H1 (cell line): Measurements from ENCODE around the gene FOXD2. TPM values are rescaled to one million over a fixed set of nuclear protein-coding genes. Genes with fewer than 3 reads are reported as not detected.

Source experiments
- CTCF ChIA-PET: fragments of 300-600 bp; sonication (Branson Sonifier 250); formaldehyde crosslinking; loops from one replicate; lab custom pipeline; 2021; ENCODE audit not compliant: partially characterized antibody; lab: Charles Lee
- POLR2A ChIA-PET: fragments of 300-600 bp; sonication (Branson Sonifier 250); formaldehyde crosslinking; loops from one replicate; lab custom pipeline; 2021; ENCODE audit warnings: inconsistent platforms; ENCODE audit not compliant: partially characterized antibody; lab: Charles Lee
- DNase-seq, 2 experiments: peaks; one replicate each; pipeline versions ENCODE4 v3.0.0 to v3.0.0-alpha.2; 2010 to 2022; ENCODE audit warnings: low spot score in 2 of 2, low read depth in 1 of 2, mixed read lengths in 1 of 2
- FAIRE-seq: peaks from 2 replicates; lab custom pipeline; 2011; peaks lifted over from hg19 to GRCh38; lab: Jason Lieb, UNC
- H2AFZ ChIP-seq: 2 replicates; pipeline ENCODE4 v1.8.1; 2012; ENCODE audit warnings: low read length, inconsistent platforms
- H2AK5ac ChIP-seq: 2 replicates; pipeline ENCODE4 v1.6.1; 2013; ENCODE audit warnings: low read depth, low read length
- H2BK120ac ChIP-seq: replicated peaks from 2 replicates; pipeline ENCODE3; 2013; ENCODE audit warnings: low read depth, low read length, inconsistent platforms
- H2BK12ac ChIP-seq: 2 replicates; pipeline ENCODE4 v1.6.1; 2013; ENCODE audit warnings: low read depth, low read length
- H2BK15ac ChIP-seq: 2 replicates; pipeline ENCODE4 v1.6.1; 2013; ENCODE audit warnings: low read length
- H2BK20ac ChIP-seq: 2 replicates; pipeline ENCODE4 v1.6.1; 2013; ENCODE audit warnings: low read length
- H2BK5ac ChIP-seq: 2 replicates; pipeline ENCODE4 v1.6.1; 2013; ENCODE audit warnings: low read depth, low read length
- H3K14ac ChIP-seq: 2 replicates; pipeline ENCODE4 v1.6.1; 2013; ENCODE audit warnings: inconsistent platforms; ENCODE audit not compliant: insufficient read length
- H3K18ac ChIP-seq: 2 replicates; pipeline ENCODE4 v1.6.1; 2013; ENCODE audit warnings: low read length; ENCODE audit errors: extremely low read depth
- H3K23ac ChIP-seq: 2 replicates; pipeline ENCODE4 v1.6.1; 2013; ENCODE audit warnings: inconsistent platforms; ENCODE audit not compliant: insufficient read length
- H3K23me2 ChIP-seq: 2 replicates; pipeline ENCODE4 v1.6.1; 2013; ENCODE audit warnings: low read depth, low read length
- H3K27ac ChIP-seq: 2 replicates; pipeline ENCODE4 v1.6.1; 2011; ENCODE audit warnings: low read depth, low read length, inconsistent platforms
- H3K27me3 ChIP-seq, 4 experiments: replicated peaks in 1 of 4; 1 replicate in 1 of 4; 2 replicates in 3 of 4; pipeline versions ENCODE4 v1.6.1 to v1.8.1; 2011 to 2013; ENCODE audit warnings: low read length in 3 of 4, mild to moderate bottlenecking in 3 of 4, inconsistent platforms in 2 of 4, mixed read lengths in 2 of 4, moderate library complexity in 1 of 4; ENCODE audit not compliant: control insufficient read depth in 3 of 4, insufficient read depth in 3 of 4; ENCODE audit errors: extremely low read depth in 1 of 4
- H3K36me3 ChIP-seq, 4 experiments: 2 replicates each; pipeline versions ENCODE4 v1.6.1 to v1.8.1; 2011 to 2013; ENCODE audit warnings: mild to moderate bottlenecking in 4 of 4, low read length in 3 of 4, moderate library complexity in 2 of 4, control low read depth in 1 of 4, inconsistent platforms in 1 of 4; ENCODE audit not compliant: insufficient read depth in 4 of 4, control insufficient read depth in 2 of 4
- H3K4ac ChIP-seq: replicated peaks from 2 replicates; pipeline ENCODE3; 2013; ENCODE audit warnings: low read length, low read depth, mixed read lengths, inconsistent platforms; ENCODE audit not compliant: insufficient read length
- H3K4me1 ChIP-seq, 4 experiments: replicated peaks in 1 of 4; 1 replicate in 1 of 4; 2 replicates in 3 of 4; pipeline versions ENCODE4 v1.6.1 to v1.8.1; 2011 to 2013; ENCODE audit warnings: low read length in 3 of 4, inconsistent platforms in 2 of 4, mixed read lengths in 1 of 4; ENCODE audit not compliant: insufficient read depth in 4 of 4, control insufficient read depth in 3 of 4
- H3K4me2 ChIP-seq, 2 experiments: 2 replicates each; pipeline versions ENCODE4 v1.6.1 to v1.8.1; 2011 to 2013; ENCODE audit warnings: low read depth in 2 of 2, low read length in 2 of 2, control low read depth in 1 of 2, inconsistent platforms in 1 of 2, mild to moderate bottlenecking in 1 of 2; ENCODE audit not compliant: insufficient read depth in 1 of 2
- H3K4me3 ChIP-seq, 4 experiments: fragments of 200-600, 300-600 bp in 1 of 4; sonication (generic), shearing (Covaris generic), sonication (Bioruptor Twin) in 1 of 4; 2 replicates each; pipeline versions ENCODE4 v1.5.1 to v1.8.1; 2011 to 2016; ENCODE audit warnings: low read length in 4 of 4, low read depth in 3 of 4, control low read depth in 2 of 4, inconsistent platforms in 2 of 4, mild to moderate bottlenecking in 2 of 4, mixed read lengths in 1 of 4, moderate library complexity in 1 of 4; ENCODE audit not compliant: insufficient read depth in 2 of 4; ENCODE audit errors: extremely low read depth in 1 of 4
- H3K56ac ChIP-seq: replicated peaks from 2 replicates; pipeline ENCODE3; 2013; ENCODE audit warnings: low read depth, mild to moderate bottlenecking, mixed read lengths, low read length, inconsistent platforms; ENCODE audit not compliant: insufficient read length
- H3K79me1 ChIP-seq: 2 replicates; pipeline ENCODE4 v1.6.1; 2013; ENCODE audit warnings: low read depth, low read length, control low read depth
- H3K79me2 ChIP-seq, 2 experiments: 2 replicates each; pipeline versions ENCODE4 v1.6.1 to v1.8.1; 2012 to 2013; ENCODE audit warnings: low read length in 2 of 2, mild to moderate bottlenecking in 2 of 2, inconsistent platforms in 1 of 2; ENCODE audit not compliant: insufficient read depth in 2 of 2, control insufficient read depth in 1 of 2
- H3K9ac ChIP-seq, 4 experiments: replicated peaks in 1 of 4; 1 replicate in 1 of 4; 2 replicates in 3 of 4; pipeline versions ENCODE4 v1.6.1 to v1.8.1; 2011 to 2013; ENCODE audit warnings: low read depth in 3 of 4, low read length in 3 of 4, control low read depth in 2 of 4, mild to moderate bottlenecking in 2 of 4, moderate library complexity in 2 of 4, inconsistent platforms in 1 of 4; ENCODE audit errors: extremely low read depth in 1 of 4
- H3K9me3 ChIP-seq, 2 experiments: 2 replicates each; pipeline versions ENCODE4 v1.6.1 to v1.8.1; 2012 to 2013; ENCODE audit warnings: mild to moderate bottlenecking in 2 of 2, moderate library complexity in 2 of 2, control low read depth in 1 of 2, inconsistent platforms in 1 of 2, low read depth in 1 of 2, low read length in 1 of 2, mixed read lengths in 1 of 2; ENCODE audit not compliant: insufficient read depth in 2 of 2
- H4K20me1 ChIP-seq, 2 experiments: replicated peaks in 1 of 2; 2 replicates each; pipeline versions ENCODE3 to v1.8.1; 2011 to 2013; ENCODE audit warnings: inconsistent platforms in 2 of 2, low read length in 2 of 2, mild to moderate bottlenecking in 1 of 2; ENCODE audit not compliant: insufficient read depth in 2 of 2, control insufficient read depth in 1 of 2
- H4K5ac ChIP-seq: 2 replicates; pipeline ENCODE4 v1.6.1; 2013; ENCODE audit warnings: low read length, low read depth, mixed read lengths, inconsistent platforms; ENCODE audit not compliant: insufficient read length
- H4K8ac ChIP-seq: 2 replicates; pipeline ENCODE4 v1.8.0; 2013; ENCODE audit warnings: mild to moderate bottlenecking, moderate library complexity, low read length, inconsistent platforms; ENCODE audit not compliant: insufficient read depth; ENCODE audit errors: extremely low read depth
- H4K91ac ChIP-seq: replicated peaks from 2 replicates; pipeline ENCODE3; 2013; ENCODE audit warnings: low read length, mixed read lengths, inconsistent platforms; ENCODE audit not compliant: insufficient read length
- FOSL1 ChIP-seq: IDR thresholded peaks from 2 replicates; pipeline ENCODE4 v1.6.1; 2011; ENCODE audit warnings: mild to moderate bottlenecking, low read depth, low read length, moderate library complexity; ENCODE audit not compliant: insufficient read depth
- GABPA ChIP-seq: IDR thresholded peaks from 2 replicates; pipeline ENCODE4 v1.6.1; 2011; ENCODE audit warnings: mild to moderate bottlenecking, low read length, moderate library complexity, borderline replicate concordance; ENCODE audit not compliant: insufficient read depth
- GTF2F1 ChIP-seq: IDR thresholded peaks from 2 replicates; pipeline ENCODE4 v1.6.1; 2012; ENCODE audit warnings: low read depth, low read length, improper control_type of control experiment, borderline replicate concordance
- HDAC6 ChIP-seq: IDR thresholded peaks from one replicate; pipeline ENCODE4 v1.7.1; 2012; ENCODE audit warnings: low read depth, mild to moderate bottlenecking, inconsistent platforms, low read length, moderate library complexity
- SIX5 ChIP-seq: IDR thresholded peaks from 2 replicates; pipeline ENCODE4 v1.6.1; 2011; ENCODE audit warnings: mild to moderate bottlenecking, low read depth, low read length
- WGBS, 2 experiments: shearing (Covaris generic) in 1 of 2; methylation state at CpG; one replicate each; pipeline versions ENCODE4 v1.1.6 to v1.1.7; 2013 to 2015; ENCODE audit warnings: low lambda C conversion rate in 2 of 2, mixed read lengths in 2 of 2, inconsistent platforms in 1 of 2, low coverage in 1 of 2, missing lambda C conversion rate in 1 of 2; ENCODE audit not compliant: insufficient replicate concordance in 2 of 2, insufficient coverage in 1 of 2, insufficient read length in 1 of 2; ENCODE audit errors: extremely low coverage in 1 of 2, missing lambda C conversion rate in 1 of 2; 5-methylcytosine and 5-hydroxymethylcytosine counted together
- polyA plus RNA-seq, 7 experiments: library from polyadenylated mRNA; depleted of rRNA in 3 of 7; stranded (reverse) in 5 of 7; unstranded in 2 of 7; fragments of >200 nt in 5 of 7; fragments of 200-250 nt in 2 of 7; gene quantifications; 1 replicate in 5 of 7; 2 replicates in 1 of 7; 4 replicates in 1 of 7; pipeline versions ENCODE4 v1.2.1 to v1.2.3, GENCODE V29; 2011 to 2013; ENCODE audit warnings: missing spikeins in 2 of 7, mixed read lengths in 2 of 7
- total RNA-seq: library from RNA; stranded (reverse); fragmentation: NEBNext Ultra II Directional; extraction: Animal tissue kit (Norgen Biotek cat#: 25700); gene quantifications from 2 replicates; pipeline ENCODE4 v1.2.1, GENCODE V29; 2021

FOXD2 gene
- total and polyA plus RNA-seq, 2 of the 8 experiments (the other 6 are each of a cell fraction or from before 2014, with no cell fraction given) = not detected

DNA sequence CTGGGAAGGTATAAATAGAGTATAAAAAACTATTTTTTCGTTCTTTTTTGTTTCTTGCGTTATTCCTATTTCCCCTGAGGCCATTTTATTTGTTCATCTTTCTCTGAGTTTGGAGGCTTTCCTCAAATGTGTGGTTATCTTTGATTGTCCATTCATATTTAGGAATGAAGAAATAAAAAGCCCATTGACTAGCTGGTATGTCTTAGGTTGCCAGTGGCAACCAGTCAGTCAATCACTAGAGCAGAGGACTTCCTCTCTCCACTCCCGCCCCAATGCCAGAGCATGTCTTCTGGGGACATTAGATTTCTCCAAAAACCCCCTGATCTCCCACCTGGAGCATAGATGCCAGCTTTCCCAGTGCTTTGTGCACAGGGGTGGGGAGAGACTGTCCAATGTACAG lies 42.4 kb upstream of the FOXD2 start:
- Histone ChIP-seq H3K23me2 (no peaks in the 10 kb centered on the region), H3K4ac (no peak overlapping the region), H3K9ac (no peak overlapping the region), H2BK5ac (no peak overlapping the region), H4K91ac (no peak overlapping the region), H3K4me3 (no peak overlapping the region), H3K9me3 (no peaks in the 10 kb centered on the region), H3K14ac (no peak overlapping the region), H4K8ac (no peak overlapping the region), H3K79me2 (no peaks in the 10 kb centered on the region), H3K4me1 (no peaks in the 10 kb centered on the region), H2AFZ (no peak overlapping the region), H3K56ac (no peak overlapping the region), H2BK12ac (no peak overlapping the region), H3K27me3 (peaks cover 0 to 4% (median under 1%) of the 10 kb centered on the region in 4 experiments; a peak in 3 of 7 replicates), H2BK15ac (no peak overlapping the region), H2AK5ac (no peak overlapping the region), H2BK120ac (no peak overlapping the region), H3K23ac (no peak overlapping the region), H3K4me2 (no peak overlapping the region), H3K18ac (no peak overlapping the region), H3K79me1 (no peaks in the 10 kb centered on the region), H3K27ac (no peak overlapping the region), H4K5ac (no peak overlapping the region), H4K20me1 (no peaks in the 10 kb centered on the region), H2BK20ac (no peak overlapping the region), H3K36me3 (no peaks in the 10 kb centered on the region)
- ChIA-PET CTCF (interaction anchor here (1.2 to 1.5 kb wide), 2 partner anchors 14 to 42 kb away, joined by 4 read pairs; partner anchors contain the start of gene FOXD2), POLR2A (no interaction called here)
- WGBS, 2 experiments = 84% methylated on average over 3 of the region's 3 CpGs; no CpG with 5 or more reads in 1 of the 2 experiments
- FAIRE-seq (no peak), DNase-seq (no peak)
- no peak for TF ChIP-seq FOSL1
- TF ChIP-seq GABPA = no peak
- TF ChIP-seq GTF2F1 = no peak
- no peak for TF ChIP-seq SIX5
- no peak for TF ChIP-seq HDAC6
